Measurements from ENCODE around the gene MYL3.

MYL3 gene

GRCh38 chr3:46866720-46867549 is 3.7 kb upstream of the MYL3 start:
- TF ChIP-seq, protein P1, sequence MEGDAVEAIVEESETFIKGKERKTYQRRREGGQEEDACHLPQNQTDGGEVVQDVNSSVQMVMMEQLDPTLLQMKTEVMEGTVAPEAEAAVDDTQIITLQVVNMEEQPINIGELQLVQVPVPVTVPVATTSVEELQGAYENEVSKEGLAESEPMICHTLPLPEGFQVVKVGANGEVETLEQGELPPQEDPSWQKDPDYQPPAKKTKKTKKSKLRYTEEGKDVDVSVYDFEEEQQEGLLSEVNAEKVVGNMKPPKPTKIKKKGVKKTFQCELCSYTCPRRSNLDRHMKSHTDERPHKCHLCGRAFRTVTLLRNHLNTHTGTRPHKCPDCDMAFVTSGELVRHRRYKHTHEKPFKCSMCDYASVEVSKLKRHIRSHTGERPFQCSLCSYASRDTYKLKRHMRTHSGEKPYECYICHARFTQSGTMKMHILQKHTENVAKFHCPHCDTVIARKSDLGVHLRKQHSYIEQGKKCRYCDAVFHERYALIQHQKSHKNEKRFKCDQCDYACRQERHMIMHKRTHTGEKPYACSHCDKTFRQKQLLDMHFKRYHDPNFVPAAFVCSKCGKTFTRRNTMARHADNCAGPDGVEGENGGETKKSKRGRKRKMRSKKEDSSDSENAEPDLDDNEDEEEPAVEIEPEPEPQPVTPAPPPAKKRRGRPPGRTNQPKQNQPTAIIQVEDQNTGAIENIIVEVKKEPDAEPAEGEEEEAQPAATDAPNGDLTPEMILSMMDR (IDR thresholded peaks at IDR 0.05; ENCODE audit: insufficient read depth, low read length) = peak; percentile 85
- TF ChIP-seq GABPA (IDR thresholded peaks at IDR 0.05; ENCODE audit: low read depth) (no peak), POLR2AphosphoS5 (IDR thresholded peaks at IDR 0.05; ENCODE audit: low read depth) (no peak), SPI1 (IDR thresholded peaks at IDR 0.05; ENCODE audit: borderline replicate concordance, low read depth) (no peak), REST (IDR thresholded peaks at IDR 0.05; ENCODE audit: insufficient replicate concordance, low read depth) (no peak)
- H3K27me3 ChIP-seq (ENCODE audit: insufficient read depth, poor library complexity, severe bottlenecking) = no peaks in the 10 kb centered on the region
- peak in 1 of 2 experiments; percentile 57 for DNase-seq (ENCODE audit: low read depth in 1 of 2, low spot score in 1 of 2)
- H3K27ac ChIP-seq (replicated peaks) = no peak overlapping the region
- no peak overlapping the region for H3K4me3 ChIP-seq (replicated peaks; ENCODE audit: insufficient read depth, low read length)

- no peak overlapping the region for H3K27ac ChIP-seq (replicated peaks)
- no peaks in the 10 kb centered on the region for H3K27me3 ChIP-seq (ENCODE audit: insufficient read depth, poor library complexity, severe bottlenecking)
- DNase-seq (ENCODE audit: low read depth in 1 of 2, low spot score in 1 of 2) = no peak
- no peak overlapping the region for H3K4me3 ChIP-seq (replicated peaks; ENCODE audit: insufficient read depth, low read length)
- TF ChIP-seq REST (IDR thresholded peaks at IDR 0.05; ENCODE audit: insufficient replicate concordance, low read depth) = no peak
- TF ChIP-seq POLR2AphosphoS5 (IDR thresholded peaks at IDR 0.05; ENCODE audit: low read depth) = no peak
- TF ChIP-seq GABPA (IDR thresholded peaks at IDR 0.05; ENCODE audit: low read depth) = no peak
- TF ChIP-seq, protein P1 (IDR thresholded peaks at IDR 0.05; ENCODE audit: insufficient read depth, low read length) = no peak
- no peak for TF ChIP-seq SPI1 (IDR thresholded peaks at IDR 0.05; ENCODE audit: borderline replicate concordance, low read depth)
These were observed 2.9 kb upstream of the MYL3 start for GRCh38 chr3:46866032-46866595.

DNA sequence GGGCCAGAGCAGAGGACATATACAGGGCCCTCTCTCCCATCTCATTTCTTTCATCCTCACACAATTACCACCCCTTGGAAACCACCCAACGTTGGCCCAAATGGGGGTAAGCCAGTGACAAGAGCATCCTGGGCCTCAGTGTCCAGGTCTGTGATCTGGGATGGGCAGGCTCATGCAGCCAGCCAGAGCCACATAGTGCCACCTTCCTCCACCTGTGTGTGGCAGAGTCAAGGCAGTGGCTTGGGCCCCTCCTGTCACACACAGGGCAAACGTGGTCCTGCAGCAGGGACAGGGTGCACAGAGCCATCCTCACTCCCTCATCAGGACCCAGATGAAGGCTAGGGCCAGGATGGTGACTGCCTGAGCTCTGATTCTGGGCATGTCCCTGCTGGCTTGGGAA is 2.3 kb upstream of the MYL3 start:
- no peak for DNase-seq (ENCODE audit: low read depth in 1 of 2, low spot score in 1 of 2)
- Histone ChIP-seq H3K4me3 (replicated peaks; ENCODE audit: insufficient read depth, low read length) (no peak overlapping the region), H3K27ac (replicated peaks) (no peak overlapping the region)

More for the DNA sequence above, 2.3 kb upstream of the MYL3 start:
- no peaks in the 10 kb centered on the region for H3K27me3 ChIP-seq (ENCODE audit: insufficient read depth, poor library complexity, severe bottlenecking)
- TF ChIP-seq POLR2AphosphoS5 (IDR thresholded peaks at IDR 0.05; ENCODE audit: low read depth) = no peak
- TF ChIP-seq GABPA (IDR thresholded peaks at IDR 0.05; ENCODE audit: low read depth) = no peak
- TF ChIP-seq, protein P1 (IDR thresholded peaks at IDR 0.05; ENCODE audit: insufficient read depth, low read length) = no peak
- TF ChIP-seq REST (IDR thresholded peaks at IDR 0.05; ENCODE audit: insufficient replicate concordance, low read depth) = no peak
- no peak for TF ChIP-seq SPI1 (IDR thresholded peaks at IDR 0.05; ENCODE audit: borderline replicate concordance, low read depth)
